COLO668 (cell line): Measurements from ENCODE around the gene ERG.

Experiments
- DNase-seq: peaks from one replicate; lab custom pipeline; 2025; ENCODE audit not compliant: unreplicated experiment; lab: John Stamatoyannopoulos, UW

Gene ERG

DNA sequence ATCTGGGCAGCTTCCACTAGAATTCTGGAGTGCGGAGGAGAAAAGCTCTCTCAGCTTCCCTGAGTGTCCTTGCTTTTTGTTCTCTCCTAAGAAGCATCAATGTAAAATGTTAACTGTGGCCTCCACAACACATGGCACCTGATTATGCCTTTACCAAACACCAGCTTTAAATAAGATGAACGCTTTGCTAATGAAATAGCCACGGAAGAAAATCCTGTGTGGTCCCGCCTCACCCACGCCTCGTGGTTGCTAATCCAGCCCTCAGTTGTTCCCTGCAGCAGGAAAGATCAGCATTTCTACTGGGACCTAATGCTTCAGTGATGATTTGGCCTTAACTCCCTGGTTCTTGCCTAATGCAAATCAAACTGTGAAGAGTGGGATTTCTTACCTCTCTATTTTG, 1.8 kb upstream of the ERG start:
- DNase-seq: no peak

DNA sequence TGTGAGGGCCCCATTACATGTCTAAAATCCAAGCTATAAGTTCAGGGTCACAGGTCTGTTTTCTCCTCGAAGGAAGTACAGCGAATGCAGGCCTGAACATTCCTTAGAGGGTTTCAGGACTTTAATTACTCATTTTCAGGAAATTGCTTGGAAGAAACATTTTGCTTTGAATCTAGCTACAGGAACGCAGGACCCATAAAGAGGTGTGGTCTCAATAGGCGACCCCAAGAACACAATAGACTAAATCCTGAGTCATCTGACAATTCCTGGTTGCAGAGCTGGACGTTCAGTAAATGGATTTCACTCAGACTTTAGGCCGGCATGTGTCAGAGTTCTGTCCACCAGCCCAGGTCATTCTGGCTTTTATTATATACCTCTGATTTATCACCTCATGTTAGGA, 1.0 kb upstream of the ERG start:
- no peak for DNase-seq

DNA sequence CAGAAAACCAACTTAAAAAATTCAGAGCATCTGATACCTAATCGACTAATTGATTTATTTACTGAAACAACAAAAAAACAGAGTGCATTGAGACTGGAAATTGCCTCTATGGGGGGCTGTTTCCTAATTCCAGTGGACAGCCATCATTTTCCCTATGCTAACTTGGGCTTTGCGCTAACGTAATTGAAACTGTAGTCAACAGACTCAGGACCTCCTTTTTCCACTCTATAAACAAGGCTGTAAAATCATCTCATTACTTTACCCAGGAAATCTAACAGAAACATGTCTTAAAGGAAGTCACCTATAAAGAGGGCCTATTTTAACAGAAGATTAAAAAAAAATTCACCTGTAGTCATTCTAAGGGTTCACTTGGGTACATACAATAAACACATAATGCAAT, 2.1 kb downstream of the ERG start:
- no peak for DNase-seq

DNA sequence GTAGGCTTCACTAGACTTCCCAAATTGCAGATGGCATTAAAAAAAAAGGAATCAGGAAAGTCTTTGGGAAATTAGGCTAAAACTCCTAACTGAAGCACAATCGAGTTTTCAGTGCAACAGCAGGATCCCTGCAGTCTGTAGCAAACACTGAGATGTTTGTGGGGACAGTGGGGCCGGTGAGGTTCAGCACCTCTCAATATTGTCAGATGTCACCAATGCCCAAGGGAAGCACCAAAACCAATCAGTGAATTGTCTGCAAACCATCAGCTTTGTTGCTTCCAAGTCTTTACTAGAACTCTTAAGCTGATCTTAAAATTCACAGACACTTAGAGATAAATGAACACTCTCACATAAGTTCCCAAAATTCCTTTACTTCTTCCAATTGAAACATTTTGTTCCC, 2.6 kb downstream of the ERG start:
- no peak for DNase-seq

DNA sequence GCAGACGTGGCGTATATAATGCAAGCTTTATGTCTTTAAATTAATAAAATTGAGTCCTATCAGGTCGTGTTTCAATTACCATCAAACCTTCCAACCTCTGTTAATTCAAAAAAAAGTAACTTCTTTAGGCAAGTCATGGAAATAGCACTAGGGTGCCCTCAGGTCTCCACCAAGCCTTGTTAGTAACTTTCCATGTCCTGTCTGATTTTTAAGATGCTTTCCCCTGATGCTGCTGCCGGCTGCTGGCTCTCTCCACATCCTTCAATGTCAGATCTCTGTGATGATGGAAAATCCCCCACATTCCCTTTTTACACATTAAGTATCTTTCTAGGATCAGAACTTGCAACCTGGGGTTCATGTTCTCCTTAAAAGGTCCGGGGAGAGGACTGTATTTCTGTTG, 3.0 kb downstream of the ERG start:
- DNase-seq: no peak

DNA sequence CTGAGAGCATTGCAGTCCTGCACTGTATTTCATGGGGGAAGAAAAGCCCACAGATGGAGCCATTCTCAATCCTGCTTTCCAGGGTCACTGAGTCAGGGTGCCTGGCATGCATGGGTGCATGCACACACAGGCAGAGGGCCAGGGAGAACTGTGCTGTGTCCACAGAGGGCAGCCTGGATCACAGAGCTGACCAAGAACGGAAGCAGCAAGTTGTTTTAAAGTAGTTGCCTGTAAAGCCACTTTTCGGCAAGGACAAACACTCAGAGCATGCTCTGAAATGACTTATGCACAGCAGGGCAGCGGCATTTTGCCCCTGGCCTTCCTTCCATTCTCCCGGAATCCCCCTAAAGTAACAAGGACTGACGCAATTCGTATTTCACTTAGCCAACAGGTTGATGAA, 3.6 kb downstream of the ERG start:
- no peak for DNase-seq

DNA sequence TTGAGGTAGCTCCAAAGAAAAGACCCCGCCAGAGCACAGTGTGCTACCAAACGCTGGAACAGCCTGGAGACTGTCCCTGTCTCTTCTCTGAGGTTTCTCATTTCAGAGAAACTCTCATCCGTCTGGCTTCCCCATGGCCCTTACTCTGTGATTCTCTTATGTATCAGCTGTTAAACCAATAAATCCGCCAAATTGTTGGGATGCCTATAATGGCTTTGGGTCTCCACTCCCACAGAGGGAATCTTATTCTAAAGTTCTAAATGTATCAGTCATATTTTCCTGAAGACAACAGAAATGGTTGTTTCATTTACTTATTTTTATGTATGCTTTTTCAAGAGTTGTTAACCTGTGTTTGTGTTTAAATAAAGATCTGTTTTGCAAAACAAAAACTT, 4.0 kb downstream of the ERG start:
- no peak for DNase-seq

DNA sequence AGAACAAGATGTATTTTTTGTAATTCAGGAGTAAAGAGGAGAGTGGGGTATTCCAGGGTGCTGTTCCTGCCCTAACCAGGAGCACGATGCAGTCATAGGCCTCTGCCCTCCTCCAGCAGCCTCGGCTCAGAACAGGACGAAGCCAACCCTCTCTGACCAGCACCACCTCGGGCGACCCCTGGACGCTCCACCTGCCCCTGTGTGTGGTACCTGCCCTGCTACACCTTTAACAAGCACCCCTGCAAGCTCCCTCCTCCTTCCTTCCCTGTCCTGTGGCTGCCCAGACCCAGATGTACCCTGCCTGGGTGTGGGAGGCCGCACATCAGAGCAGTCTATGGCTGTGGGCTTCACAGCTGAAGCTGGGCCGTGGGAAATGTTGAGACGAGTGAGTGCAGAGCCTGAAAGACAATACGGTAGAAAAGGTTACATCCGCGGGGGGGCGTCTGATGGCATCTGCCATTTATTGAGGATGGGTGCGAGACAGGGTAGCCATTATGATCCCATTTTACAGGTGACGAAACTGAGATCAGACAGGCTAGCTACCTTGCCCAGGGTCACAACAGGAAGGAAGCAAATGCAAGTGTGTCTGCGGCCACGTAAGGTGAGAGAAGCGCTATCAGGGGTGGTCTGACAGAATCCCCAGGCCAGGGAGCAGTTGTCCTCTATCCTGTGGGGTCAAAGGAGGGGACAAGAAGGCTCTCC, 4.6 kb downstream of the ERG start:
- no peak for DNase-seq

DNA sequence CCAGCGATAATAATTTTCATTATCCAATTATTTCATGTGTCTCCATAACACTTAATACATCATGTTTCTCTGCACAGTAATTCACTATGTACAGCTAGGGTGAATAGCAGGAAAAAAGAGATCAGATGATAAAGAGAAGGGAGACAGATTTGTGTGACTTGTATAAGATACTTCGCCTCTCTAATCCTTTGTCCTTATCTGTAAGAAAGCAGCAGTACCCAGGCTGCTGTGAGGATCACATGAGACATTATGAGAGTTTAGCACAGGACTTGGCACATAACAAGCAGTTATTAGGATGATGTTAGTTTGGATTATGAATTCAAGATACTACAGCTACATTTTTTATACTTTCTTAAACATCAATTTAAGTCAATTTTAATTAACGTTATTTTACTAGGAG, 6.3 kb downstream of the ERG start:
- DNase-seq: no peak

DNA sequence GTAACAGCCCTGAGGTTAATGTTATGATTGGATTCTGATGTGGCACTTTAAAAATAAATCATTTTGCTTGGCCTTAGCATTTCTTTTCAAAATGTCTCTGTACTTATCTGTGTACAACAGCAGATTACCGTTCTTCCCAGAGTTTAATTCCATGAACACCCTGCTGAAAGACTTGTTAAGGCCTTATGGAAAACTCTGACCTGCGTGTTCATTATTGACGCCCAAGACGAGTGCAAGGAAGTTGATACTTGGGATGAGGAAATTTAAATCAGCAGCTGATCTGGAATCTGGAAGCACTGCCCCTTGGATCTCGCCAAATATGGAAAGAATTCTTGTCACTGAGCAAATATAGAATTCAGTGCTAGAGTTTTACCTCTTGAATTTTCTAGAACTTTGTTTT, 6.7 kb downstream of the ERG start:
- DNase-seq: no peak

DNA sequence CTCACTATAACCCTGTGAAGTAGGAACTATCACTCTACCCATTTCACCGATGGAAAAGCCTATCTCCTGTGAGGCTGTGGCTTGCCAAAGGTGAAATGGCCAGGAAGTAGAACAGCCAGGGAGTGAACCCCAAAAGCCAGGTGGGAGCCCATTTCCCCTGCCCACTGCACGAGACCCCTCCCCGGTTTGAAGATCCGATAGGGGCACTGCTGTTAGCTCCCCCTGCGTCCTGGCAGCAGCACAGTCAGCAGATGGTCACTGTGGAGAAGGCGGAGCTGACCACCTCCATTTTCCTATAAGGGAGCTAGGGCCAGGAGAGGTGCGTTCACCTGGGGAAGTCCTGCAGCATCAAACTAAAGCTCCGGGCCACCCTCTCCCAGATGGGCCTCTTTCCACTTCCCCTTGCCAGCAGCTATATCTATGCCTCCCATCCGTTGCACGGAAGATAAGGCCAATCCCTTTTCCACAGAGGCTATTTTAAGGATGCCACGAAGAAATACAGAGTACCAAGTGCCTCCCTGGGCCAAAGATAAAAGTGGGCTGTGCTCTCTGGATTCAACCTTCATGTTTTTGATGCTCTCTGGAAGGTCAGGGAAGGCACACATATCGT, 7.8 kb downstream of the ERG start:
- no peak for DNase-seq

DNA sequence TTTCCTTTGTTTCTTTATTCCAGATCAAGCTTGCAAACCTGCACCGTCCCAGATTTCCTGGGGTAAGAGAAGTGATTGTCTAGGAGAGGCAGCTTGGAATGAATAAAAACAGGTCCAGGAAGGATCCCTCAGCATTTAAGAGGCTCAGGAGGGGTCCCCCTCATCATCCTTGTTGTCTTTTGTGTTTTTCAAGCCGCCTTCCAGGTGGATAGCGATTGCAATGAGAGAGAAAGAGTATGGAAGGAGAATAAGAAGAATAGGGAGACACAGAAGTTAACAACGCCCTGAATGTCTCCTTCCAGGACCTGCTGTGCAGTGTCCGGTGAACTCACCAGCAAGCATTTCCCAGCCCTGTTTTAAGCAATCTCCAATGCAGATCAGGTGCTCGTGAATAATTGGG, 8.5 kb downstream of the ERG start:
- DNase-seq: no peak

DNA sequence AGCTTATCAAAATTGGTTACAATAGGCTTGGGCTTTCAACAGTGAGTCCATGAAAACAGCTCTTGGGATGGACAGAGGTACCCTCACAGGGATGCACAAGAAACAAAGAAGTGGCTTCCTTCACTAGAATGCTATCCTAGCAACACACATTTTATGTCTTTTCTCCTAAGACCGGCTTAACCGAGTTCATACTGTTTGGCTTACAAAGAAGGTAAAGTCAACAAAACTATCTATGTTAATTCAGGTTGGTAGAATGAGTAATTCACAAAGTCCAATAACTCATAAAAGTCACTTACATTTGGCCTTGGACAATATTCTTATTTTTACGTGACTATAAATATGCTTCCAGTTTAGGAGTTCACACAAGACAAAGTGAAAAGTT, 9.0 kb downstream of the ERG start:
- DNase-seq: no peak

DNA sequence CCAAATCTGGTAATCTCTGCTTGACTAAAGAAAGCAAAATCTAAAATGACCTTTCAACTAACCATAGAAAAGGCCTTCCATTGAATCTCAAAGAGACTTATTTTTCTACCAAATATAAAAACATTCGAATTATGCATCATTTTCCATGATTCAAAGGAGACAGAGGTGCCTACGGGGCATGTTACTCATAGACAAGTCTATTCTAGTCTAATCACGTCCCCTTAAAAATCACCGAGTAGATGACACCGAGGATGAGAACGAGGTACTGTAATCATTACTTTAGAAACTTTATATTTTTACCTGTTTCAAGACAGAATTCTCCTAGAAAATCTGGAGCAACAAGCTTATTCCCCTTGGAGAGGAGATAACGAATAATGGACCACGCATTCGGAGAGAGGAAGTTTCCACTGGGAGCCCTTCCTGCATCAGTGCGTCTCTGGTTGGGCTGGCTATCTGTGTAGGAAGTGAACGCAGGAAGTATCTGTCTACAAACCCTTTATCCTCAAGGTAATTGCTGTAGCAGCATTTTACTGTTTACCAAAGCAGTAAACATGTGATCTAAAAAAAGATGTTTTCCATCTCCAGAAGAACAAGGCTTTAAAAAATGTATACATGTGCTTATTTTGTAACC, 9.5 kb downstream of the ERG start:
- no peak for DNase-seq

DNA sequence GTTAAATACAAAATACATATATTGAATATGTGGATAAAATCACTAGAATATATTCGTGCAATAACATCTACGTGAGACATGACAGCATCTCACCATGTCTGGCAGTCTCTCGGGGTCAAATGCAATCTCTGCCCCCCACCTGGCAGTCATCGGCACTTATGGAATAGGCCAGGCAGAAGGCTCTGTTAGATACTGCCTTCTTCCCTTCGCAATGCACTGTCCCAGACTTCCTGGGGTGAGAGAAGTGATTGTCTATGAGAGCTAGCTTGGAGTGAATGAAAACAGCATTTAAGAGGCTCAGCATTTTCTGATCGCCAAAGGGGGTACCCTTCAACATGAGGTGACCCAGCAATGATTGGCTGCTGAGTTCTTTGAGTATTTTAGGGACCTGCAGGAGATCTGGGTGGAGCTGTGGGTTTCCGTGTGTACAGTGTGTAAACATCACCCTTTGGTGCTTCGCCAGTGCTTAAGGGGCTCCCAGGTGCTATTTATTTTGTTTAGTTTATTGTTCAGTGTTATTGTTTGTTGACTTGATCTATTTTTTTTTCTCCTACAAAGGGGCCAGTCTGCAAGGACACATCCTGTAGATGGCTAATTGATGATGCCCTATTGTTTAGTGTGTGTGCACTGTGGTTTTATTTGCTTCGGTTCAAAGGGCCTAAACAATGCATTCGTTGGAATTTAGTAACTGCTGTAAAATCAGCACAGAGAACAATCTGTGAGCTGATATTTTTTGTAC, 10.2 kb downstream of the ERG start:
- peak; percentile 76 for DNase-seq

DNA sequence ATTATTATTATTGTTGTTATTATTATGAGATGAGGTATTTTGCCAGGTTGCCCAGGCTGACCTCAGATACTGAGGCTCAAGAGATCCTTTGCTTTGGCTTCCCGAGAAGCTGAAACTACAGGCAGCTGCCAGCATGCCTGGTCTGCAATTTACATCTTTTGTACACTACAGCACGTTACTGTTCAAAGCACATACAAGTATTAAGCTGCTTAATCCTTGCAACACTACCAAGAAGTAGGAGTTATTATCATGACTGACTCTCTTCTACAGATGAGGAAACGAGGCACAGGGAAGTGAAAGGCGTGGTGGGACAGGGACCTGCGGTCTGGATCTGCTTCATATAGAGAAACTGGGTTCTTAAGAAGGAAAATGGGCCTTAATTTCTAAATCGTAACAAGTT, 11.6 kb downstream of the ERG start:
- no peak for DNase-seq

DNA sequence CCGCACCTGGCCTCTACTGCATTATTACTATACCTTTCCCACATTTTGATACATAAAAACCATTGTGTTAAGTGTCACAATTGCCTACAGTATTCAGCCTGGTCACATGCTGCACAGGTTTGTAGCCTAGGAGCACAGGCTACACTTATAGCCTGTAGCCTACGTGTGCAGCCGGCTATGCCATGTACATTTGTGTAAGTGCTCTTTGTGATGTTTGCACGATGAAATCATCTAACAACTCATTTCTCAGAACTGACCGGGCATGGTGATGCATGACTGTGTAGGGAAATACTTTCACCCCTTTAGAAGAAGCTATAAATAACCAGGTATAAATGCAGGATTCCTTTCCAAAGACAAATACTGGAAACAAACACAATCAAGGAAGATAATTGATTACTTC, 12.1 kb downstream of the ERG start:
- DNase-seq: peak; percentile 69

DNA sequence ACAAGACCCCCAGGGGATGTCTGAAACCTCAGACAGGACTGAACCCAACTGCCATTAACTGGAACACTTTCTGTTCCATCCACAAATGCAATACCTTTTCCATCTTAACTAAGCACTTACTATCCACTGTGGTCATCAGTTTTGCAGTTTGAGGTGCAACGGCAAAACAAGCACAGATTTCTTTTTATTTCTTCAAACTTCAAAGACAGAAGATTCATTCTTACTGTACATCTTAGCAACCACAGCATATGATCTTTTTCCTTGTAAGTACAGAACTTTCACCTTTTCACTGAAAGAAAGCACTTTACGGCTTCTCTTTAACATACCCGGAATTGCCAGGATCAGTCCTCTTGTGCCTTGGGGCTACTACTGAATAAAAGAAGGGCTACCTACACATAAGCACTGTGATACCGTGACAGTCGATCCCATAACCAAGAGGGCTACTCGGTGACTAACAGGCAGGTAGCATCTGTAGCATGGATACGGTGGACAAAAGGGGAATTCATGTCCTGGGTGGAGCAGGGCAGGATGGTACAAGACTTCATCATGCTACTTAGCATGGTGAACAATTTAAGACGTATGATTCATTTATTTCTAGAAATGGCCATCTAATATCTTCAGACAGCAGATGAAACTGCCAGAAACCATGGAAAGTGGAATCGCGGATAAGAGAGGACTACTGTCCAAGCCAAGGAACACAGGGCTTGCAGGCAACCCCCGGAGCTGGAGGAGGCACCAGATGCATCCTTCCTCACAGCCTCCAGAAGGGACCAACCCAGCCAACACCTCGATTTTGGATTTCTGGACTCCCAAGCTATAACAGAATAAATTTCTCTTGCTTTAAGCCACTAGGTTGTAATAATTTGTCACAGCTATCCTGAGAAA, 18.4 kb downstream of the ERG start:
- DNase-seq: no peak

DNA sequence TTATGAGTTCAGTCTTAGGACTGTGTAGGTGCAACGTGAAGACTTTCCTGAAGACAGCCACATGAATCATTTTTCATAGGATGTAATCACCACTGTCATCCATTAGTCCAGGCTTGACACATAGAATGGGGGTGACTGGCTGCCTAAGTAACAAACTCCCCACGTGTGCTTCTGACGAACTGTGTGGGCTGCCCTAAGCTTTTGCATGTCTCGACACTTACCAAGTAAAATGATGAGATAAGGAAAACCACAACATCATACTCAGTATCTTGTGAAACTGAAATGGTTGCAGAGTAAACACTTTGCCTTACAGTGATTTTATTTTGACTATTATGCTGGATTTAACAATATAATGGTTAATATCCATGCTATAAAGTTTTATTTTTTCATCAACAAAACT, 19.5 kb downstream of the ERG start:
- no peak for DNase-seq

DNA sequence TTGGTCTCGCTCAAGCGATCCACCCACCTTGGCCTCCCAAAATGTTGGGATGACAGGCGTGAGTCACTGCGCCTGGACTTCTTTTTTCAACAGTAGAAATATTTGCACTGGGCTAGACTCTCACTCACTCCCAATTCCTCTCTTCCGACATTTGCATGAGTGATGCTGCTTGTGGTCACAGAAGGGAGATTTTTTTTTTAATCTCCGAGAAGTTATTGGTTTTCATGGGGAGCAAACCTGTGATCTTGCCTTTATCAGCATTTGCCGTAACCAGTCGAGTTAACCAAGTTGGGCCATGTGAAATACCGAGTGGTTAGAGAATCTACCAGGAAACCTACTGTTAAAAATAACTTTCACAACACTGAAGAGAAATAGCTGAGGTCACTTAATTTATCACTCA, 21.1 kb downstream of the ERG start:
- DNase-seq: no peak

DNA sequence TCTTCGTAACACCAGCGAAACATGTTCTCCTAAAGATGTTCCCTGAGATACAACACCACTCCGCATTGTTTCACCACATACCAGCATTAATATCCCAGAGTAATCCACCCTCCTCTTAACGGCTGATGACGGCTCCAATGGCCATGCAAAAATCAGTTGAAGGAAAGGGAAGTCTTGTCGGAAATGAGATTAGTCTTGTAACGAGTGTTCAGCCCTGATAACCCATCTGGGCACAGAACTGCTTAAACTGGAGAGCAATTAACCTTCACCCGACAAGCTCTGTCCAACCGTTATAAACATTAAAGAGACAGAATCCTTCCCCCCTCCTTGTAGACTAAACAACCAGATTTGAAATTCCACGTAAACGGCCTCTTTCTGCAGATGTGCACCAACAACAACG, 21.9 kb downstream of the ERG start:
- DNase-seq: no peak
